ENCODE results near the gene MRAS. TPM values are rescaled to one million over a fixed set of nuclear protein-coding genes. Genes with fewer than 3 reads are reported as not detected.

MRAS gene
- total and polyA plus RNA-seq, 2 of the 13 experiments (the other 11 are each of a cell fraction or from before 2014, with no cell fraction given): 8.8 to 36.2 TPM

GRCh38 chr3:138397983-138398382 lies 49.6 kb downstream of the MRAS start:
- no peak for DNase-seq (ENCODE audit: low spot score)
- BruUV-seq (replicated peaks): no TSS peak
- no peak for TF ChIP-seq SKI (IDR thresholded peaks at IDR 0.05; ENCODE audit: partially characterized antibody)
- 0 out of 2 replicates have a peak, but pooled peaks have one; percentile 18 for TF ChIP-seq CTCF (CRISPR knock-in tag; IDR thresholded peaks at IDR 0.05)
- no peak for TF ChIP-seq ZNF44 (CRISPR knock-in tag; IDR thresholded peaks at IDR 0.05)
- no peak for TF ChIP-seq NONO (IDR thresholded peaks at IDR 0.05)
- TF ChIP-seq NONO (CRISPR knock-in tag; conservative IDR thresholded peaks at IDR 0.05): 0 out of 2 replicates have a peak, but pooled peaks have one; percentile 17
- Histone ChIP-seq H3K9me3 (ENCODE audit: low read length) (no peaks in the 10 kb centered on the region), H3K4me3 (replicated peaks in 1 of 3; ENCODE audit: insufficient read depth in 1 of 3, low read depth in 2 of 3, low read length in 3 of 3) (no peak overlapping the region), H3K36me3 (replicated peaks in 1 of 2; ENCODE audit: control insufficient read depth in 1 of 2, insufficient read depth in 2 of 2, low read length in 2 of 2) (no peaks in the 10 kb centered on the region), H2AFZ (ENCODE audit: low read length) (no peak overlapping the region), H4K20me1 (ENCODE audit: insufficient read depth, low read length) (no peaks in the 10 kb centered on the region), H3K4me1 (ENCODE audit: insufficient read depth, low read length) (peaks cover 40% of the 10 kb centered on the region), H3K27me3 (ENCODE audit: control insufficient read depth in 1 of 2, insufficient read depth in 2 of 2, low read length in 2 of 2) (no peaks in the 10 kb centered on the region), H3K4me2 (ENCODE audit: low read depth, low read length) (no peak overlapping the region), H3K9ac (ENCODE audit: insufficient read depth, low read depth, low read length) (no peak overlapping the region), H3K79me2 (ENCODE audit: insufficient read depth, low read length) (no peaks in the 10 kb centered on the region), H3K27ac (ENCODE audit: extremely low read length, insufficient read depth, low read length) (no peak overlapping the region)
- FAIRE-seq: no peak
- 93% methylated on average over 2 of the region's 4 CpGs for WGBS (ENCODE audit: low lambda C conversion rate)
- in situ Hi-C loops (cut with HindIII; ENCODE audit: extremely low pct_ligation_motif_present, low pct_unique_long_range_greater_than_20kb) (loop anchor here (5.0 kb wide), 1 partner anchor 51 kb away; the partner anchor contains the start of gene MRAS), intact Hi-C loops (cut with micrococcal nuclease; ENCODE audit: unreplicated experiment) (loop anchor here (2.0 to 5.0 kb wide), 3 partner anchors 36 to 66 kb away; partner anchors contain the start of gene ESYT3)
- POLR2A ChIA-PET: no interaction called here
- CTCF ChIA-PET (ENCODE audit: low intra/inter-chr PET ratio, low total read pairs): no interaction called here
- ATAC-seq: no peak
